ENCODE data around the gene FARP1. TPM values are rescaled to one million over a fixed set of nuclear protein-coding genes. Genes with fewer than 3 reads are reported as not detected.

The FARP1 gene
- total RNA-seq, 2 donors from 2014 or later, result 0.55 to 2.4 TPM

DNA sequence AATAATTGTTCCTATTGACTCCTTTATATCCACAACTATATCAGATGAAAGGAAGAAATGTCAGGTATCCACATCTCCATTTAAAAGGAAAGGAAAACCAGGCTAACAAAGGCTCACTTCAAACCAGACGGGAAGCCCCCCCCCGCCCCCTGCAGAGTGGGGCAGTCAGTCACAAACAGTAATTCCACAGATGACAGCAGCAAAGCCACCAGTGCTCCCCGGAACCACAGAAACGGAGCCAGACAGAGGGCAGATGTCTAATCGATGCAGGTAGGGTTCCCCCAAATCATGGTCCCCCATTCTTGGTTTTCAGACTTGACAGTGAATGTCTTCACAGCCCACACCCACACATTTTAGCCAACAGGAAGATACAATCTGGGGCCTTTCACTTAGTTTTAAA lies 333.2 kb downstream of the FARP1 start:
- Mint-ChIP-seq H3K27me3 (ENCODE audit: low read depth) (no peaks in the 10 kb centered on the region), H3K27ac (peak overlapping the region; percentile 82)

DNA sequence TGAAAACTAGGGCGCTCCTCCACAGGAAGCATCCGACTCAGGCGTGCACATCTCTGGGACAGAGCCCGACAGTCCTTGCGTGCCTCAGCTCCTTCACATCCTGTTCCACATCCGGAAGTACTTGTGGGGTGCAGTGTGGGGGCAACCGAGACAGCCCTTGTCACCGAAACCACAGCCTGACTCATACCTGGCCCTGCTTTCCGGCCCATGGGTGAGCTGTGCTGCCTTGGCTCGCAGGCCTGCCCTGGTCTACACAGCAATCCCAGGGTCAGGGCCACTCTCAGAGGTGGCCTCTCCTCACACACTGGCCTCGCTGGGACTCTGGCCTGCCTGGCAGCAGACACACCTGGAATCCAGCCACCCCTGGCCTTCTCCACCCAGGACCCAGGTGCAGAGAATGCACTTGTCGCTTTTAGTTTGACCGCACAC lies 333.7 kb downstream of the FARP1 start:
- Mint-ChIP-seq H3K27ac (peak overlapping the region; percentile 82), H3K36me3 (ENCODE audit: insufficient read depth in 2 of 2) (peaks cover 13 to 27% of the 10 kb centered on the region in 2 donors)

More for the DNA sequence above, 333.2 kb downstream of the FARP1 start:
- Mint-ChIP-seq H3K4me1 (ENCODE audit: low read depth) (peaks cover 46% of the 10 kb centered on the region), H3K36me3 (ENCODE audit: insufficient read depth in 2 of 2) (peaks cover 12 to 29% of the 10 kb centered on the region in 2 donors), H3K9me3 (no peaks in the 10 kb centered on the region), H3K4me3 (peak overlapping the region; percentile 64 to 79)
- peak; percentile 33 to 34 for ATAC-seq (replicated peaks in 1 of 2)
- peak; percentile 55 to 60 for DNase-seq

DNA sequence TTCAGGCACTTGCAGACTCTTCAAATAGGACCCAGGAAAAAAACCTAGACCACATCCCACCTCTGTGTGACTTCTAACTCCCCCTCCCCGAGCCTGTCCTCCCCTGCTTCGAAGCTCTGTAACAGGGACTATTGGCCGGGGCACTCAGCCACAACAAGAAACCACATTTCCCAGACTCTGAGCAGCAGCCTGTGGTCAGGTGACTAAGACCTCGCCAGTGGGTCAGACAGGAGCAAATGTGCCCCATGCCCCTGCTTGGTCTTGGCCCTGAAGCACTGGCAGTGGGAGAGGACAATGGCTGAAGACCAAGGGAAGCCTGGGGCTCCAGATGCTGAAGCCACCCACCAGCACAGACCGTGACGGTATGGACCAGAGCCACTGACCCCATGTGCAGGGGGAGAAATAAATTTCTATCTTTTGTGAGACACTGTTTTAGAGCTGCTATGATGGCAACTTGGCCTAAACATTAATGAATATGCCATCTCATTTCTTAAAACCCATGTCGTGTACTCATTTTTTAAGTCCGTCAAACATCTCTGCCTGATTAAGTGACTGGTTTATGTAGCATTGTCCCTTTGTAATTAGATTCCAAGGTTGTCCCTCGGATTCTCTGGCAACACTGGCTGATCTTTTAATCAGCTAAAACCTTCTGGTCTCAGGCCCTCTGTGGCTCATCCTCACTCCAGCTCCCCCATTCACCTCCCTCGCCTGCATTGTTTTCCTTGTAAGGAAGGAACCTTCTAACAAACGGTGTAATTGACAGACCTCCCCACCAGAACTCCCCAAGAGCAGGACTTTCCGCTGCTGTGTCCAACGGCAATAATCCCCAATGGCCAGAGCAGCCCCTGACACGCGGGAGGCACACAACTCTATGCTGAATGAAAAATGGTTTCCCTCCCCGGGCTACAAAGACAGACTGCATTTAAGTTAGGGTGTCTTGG lies 335.6 kb downstream of the FARP1 start:
- DNase-seq (peak; percentile 64 to 67), ATAC-seq (replicated peaks in 1 of 2) (peak; percentile 25 to 28)
- Mint-ChIP-seq H3K36me3 (ENCODE audit: insufficient read depth in 2 of 2) (peaks cover 5 to 12% of the 10 kb centered on the region in 2 donors), H3K4me1 (ENCODE audit: low read depth) (peaks cover 69% of the 10 kb centered on the region), H3K27me3 (ENCODE audit: low read depth) (no peaks in the 10 kb centered on the region), H3K4me3 (peak overlapping the region; percentile 73 to 74), H3K9me3 (no peaks in the 10 kb centered on the region), H3K27ac (peak overlapping the region; percentile 32)

More for the DNA sequence above, 333.7 kb downstream of the FARP1 start:
- Mint-ChIP-seq H3K9me3 (no peaks in the 10 kb centered on the region), H3K4me3 (peak overlapping the region; percentile 64 to 79), H3K4me1 (ENCODE audit: low read depth) (peaks cover 50% of the 10 kb centered on the region), H3K27me3 (ENCODE audit: low read depth) (no peaks in the 10 kb centered on the region)
- ATAC-seq (replicated peaks in 1 of 2) (peak; percentile 84 to 86), DNase-seq (peak; percentile 92)

DNA sequence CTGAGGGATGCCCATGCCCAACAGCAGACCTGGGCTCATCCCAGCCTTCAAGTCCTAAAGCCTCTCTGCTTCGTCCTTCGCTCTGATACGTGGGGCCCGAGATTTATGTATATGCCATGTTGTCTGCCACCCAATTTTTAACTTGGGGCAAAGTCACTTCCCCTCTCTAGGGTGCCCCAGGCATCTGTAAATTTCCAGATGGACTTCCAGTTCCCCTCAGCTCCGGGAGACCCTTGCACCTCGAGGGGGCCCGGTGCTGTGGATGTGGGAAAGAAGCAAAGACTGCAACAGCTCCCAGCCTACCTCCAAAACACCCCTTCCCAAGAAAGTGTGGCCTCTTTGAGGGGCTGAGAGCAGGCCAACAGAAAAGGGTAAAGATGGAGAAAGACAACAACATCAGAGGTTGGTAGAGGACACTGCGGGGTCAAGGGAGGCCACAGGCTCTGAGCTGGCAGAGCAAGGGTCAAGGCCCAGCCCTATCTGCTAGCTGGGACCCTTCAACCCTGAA lies 336.7 kb downstream of the FARP1 start:
- Mint-ChIP-seq H3K27me3 (ENCODE audit: low read depth) (no peaks in the 10 kb centered on the region), H3K4me3 (no peak overlapping the region), H3K27ac (no peak overlapping the region), H3K36me3 (ENCODE audit: insufficient read depth in 2 of 2) (peaks cover 2 to 10% of the 10 kb centered on the region in 2 donors), H3K9me3 (no peaks in the 10 kb centered on the region), H3K4me1 (ENCODE audit: low read depth) (peaks cover 80% of the 10 kb centered on the region)
- ATAC-seq (replicated peaks in 1 of 2), result no peak
- no peak for DNase-seq

DNA sequence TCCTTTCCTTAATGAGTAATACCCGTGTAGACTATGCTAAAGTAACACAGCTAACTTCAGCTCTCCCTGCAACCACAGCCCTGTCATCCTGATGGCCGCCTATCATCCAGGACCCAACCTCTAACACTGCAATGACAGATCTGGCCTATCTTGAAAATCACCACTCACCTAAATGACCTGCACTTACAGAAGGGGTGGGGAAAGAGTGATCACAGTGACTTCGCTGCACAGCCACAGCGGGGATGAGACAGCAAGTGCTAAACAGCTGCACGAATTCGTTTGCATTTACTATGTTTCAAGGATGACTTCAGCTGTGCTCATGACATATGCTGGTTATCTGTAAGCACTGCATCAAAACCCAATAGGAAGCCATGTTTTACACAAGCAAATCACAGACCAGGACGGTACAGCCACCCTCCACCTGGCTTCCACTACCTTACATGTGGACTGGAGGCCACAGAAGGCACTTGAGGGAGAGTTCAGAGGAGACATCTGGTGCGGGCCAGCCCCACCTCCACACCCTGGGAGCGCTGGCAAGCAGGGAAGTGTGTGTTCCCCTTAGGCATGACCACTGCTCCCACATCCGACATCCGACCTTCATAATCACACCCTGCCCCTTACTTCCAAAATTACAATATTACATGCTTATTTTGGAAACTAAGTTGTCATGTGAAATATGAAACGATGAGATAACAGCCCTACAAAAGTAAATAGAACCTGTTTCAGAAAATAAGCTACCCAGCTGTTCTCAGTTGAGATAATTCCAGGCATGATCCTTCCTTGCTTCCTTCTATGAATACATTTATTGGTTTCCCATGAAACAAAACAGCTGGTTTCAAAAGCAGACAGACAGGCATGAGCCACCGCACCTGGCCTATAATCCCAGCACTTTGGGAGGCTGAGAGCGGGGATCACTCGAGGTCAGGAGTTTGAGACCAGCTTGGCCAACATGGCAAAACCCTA lies 338.3 kb downstream of the FARP1 start:
- peak overlapping the region; percentile 43 to 58 for H3K4me3 Mint-ChIP-seq
- DNase-seq (peak; percentile 68 to 71), ATAC-seq (replicated peaks in 1 of 2) (peak; percentile 64 to 67)
- no peaks in the 10 kb centered on the region for H3K27me3 Mint-ChIP-seq (ENCODE audit: low read depth)
- H3K4me1 Mint-ChIP-seq (ENCODE audit: low read depth), result peaks cover 94% of the 10 kb centered on the region
- peak overlapping the region; percentile 52 for H3K27ac Mint-ChIP-seq
- peaks cover 2 to 6% of the 10 kb centered on the region in 2 donors for H3K36me3 Mint-ChIP-seq (ENCODE audit: insufficient read depth in 2 of 2)
- H3K9me3 Mint-ChIP-seq, result no peaks in the 10 kb centered on the region

DNA sequence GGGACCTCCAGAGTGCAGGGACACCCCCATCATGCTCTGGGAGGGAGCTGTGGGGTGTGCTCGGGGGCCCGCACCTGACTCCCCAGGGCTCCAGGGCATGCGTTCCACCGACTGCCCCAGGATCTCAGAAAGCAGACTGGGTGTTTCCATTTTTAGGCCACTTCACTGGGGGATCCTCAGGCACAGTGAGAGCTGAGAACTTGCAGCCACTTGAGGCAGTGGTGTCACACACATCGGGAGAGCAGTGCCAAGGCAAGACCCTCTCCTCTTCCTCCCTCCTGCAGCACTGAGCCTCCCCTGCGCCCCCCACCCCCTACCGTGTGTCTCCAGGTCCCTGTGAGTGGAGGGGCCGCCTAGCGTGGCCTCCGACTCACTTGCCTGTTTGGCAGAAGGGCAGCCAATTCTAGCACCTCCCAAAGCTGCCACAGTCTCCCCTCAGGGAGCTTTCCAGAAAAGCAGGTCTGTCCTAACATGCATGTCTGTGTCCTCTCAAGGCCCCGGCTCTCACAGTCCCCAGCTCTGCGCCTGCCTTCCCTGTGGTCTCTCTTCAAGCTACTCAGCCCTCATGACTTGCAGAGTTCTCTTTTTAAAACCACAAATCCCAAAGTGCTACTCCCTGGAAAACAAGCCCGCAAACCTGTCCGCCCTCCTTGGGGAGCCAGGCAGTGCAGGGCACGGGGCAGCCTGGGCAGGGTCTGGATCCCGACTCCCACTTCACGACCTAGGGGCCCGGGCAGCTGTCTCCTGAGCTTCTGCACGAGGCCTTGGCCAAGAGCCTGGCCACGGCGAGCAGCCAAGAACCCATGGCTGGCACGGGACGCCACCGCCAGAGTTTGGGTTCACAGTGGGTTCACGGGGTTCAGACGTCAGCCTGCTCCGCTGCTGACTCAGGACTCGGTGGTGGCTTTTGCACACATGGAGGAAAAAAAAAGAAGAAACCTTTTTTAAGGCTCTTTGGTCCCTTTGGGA lies 339.9 kb downstream of the FARP1 start:
- Mint-ChIP-seq H3K9me3 (no peaks in the 10 kb centered on the region), H3K4me1 (ENCODE audit: low read depth) (peaks cover 93% of the 10 kb centered on the region), H3K27me3 (ENCODE audit: low read depth) (no peaks in the 10 kb centered on the region), H3K4me3 (peak overlapping the region in 1 of 2 donors; percentile 14), H3K36me3 (ENCODE audit: insufficient read depth in 2 of 2) (peaks cover 2 to 6% of the 10 kb centered on the region in 2 donors), H3K27ac (peak overlapping the region; percentile 40)
- peak in 1 of 2 donors; percentile 22 for DNase-seq
- ATAC-seq (replicated peaks in 1 of 2), result no peak

DNA sequence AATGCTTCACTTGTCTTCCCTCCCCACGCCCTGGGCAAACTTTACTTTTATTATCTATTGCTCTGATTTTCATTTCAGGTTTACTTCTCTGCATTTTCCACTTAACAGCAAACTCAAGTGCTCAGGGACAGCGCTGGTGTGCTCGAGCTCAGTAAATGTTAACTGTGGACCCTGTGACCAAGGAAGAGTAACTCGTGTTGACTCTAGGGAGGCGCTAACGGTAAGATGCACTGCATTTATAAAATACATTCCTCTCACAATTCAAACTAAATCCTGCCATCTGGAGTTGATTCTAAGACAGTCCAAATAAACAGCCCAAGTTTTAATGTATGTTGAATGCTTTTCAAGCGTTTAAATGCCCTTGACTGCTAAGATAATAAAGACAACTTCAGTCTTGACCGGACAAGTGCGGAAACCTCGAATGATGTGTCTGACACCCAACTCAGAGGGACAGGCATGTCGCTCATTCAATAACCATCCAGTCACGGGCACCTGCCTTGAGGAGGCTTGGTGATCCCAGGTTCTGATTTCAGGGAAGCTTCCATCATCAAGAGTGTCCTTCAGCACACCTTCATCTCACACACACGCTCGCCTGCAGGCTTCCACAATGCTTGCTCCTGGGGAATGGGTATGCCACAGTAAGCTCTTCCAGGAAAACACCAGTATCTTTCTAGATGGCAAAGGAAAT lies 340.9 kb downstream of the FARP1 start:
- Mint-ChIP-seq H3K27ac (peak overlapping the region; percentile 66), H3K9me3 (no peaks in the 10 kb centered on the region), H3K4me1 (ENCODE audit: low read depth) (peaks cover 91% of the 10 kb centered on the region), H3K36me3 (ENCODE audit: insufficient read depth in 2 of 2) (peaks cover 0 to 2% of the 10 kb centered on the region in 2 donors), H3K27me3 (ENCODE audit: low read depth) (no peaks in the 10 kb centered on the region), H3K4me3 (peak overlapping the region in 1 of 2 donors; percentile 10)
- no peak for DNase-seq
- ATAC-seq (replicated peaks in 1 of 2), result no peak

DNA sequence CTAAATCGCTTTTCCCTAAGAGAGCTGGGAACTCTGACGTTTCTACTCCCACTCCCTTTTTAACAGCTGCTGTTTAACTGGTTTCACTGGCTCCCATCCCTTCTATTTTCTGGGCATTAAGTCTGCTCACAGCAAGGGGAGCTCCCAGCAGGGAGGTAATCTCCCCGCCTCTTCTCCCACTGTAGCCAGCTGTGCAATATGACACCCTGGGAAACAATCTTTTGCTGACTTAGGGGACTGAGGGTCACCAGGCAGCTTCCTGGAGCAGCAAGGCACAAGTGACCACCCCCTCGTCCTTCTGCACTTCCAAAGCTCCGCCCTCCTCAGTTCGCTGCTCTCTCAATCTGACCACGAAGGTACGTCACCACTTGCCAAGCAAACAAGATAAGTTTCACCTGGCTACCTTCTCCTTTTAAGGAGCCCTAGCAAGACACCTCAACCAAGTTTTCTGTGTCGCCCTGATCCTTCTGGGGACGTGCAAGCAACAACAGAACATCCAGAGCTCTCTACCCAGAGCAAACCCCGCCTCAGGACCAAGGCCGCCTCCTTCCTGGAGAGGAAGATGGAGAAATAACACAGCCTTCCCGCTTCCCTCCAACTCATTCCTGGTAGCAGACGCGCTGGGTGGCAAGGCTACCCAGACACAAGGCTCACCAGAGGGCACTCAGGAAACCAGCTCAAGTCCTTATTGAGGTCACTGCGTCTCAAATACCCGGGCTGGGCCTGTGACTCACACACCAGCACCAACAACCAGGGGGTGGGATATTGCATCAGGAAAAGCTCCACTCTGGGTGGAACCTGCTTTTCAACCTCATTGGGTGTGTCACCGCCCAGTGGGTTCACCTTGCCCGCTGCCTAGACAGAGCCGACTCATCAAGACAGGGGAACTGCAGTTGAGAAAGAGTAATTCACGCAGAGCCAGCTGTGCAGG lies 341.7 kb downstream of the FARP1 start:
- Mint-ChIP-seq H3K27me3 (ENCODE audit: low read depth) (no peaks in the 10 kb centered on the region), H3K36me3 (ENCODE audit: insufficient read depth in 2 of 2) (peaks cover 0 to 2% of the 10 kb centered on the region in 2 donors), H3K27ac (peak overlapping the region; percentile 86), H3K9me3 (no peaks in the 10 kb centered on the region), H3K4me3 (peak overlapping the region; percentile 66 to 72), H3K4me1 (ENCODE audit: low read depth) (peaks cover 92% of the 10 kb centered on the region)
- DNase-seq (peak; percentile 83 to 85), ATAC-seq (replicated peaks in 1 of 2) (peak; percentile 75 to 82)

DNA sequence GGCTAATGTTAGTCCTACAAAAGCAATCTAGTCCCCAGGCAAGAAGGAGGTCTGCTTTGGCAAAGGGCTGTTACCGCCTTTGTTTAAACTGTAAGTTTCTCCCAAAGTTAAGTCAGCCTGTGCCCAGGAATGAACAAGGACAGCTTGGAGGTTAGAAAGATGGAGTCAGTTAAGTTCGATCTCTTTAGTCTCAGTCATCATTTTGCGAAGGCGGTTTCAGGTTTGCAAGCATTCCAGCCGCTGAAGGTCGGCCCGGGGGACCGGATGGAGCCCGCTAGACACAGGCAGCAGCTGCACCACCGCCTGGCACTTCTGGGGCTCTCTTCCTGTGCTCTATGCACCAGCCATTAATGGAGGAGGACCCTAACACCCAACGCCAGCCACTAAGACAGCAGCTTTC lies 342.7 kb downstream of the FARP1 start:
- no peak for ATAC-seq (replicated peaks in 1 of 2)
- peak overlapping the region; percentile 32 to 72 for H3K4me3 Mint-ChIP-seq
- peak overlapping the region; percentile 86 for H3K27ac Mint-ChIP-seq
- H3K9me3 Mint-ChIP-seq, result no peaks in the 10 kb centered on the region
- H3K4me1 Mint-ChIP-seq (ENCODE audit: low read depth), result peaks cover 95% of the 10 kb centered on the region
- H3K36me3 Mint-ChIP-seq (ENCODE audit: insufficient read depth in 2 of 2), result peaks cover 0 to 2% of the 10 kb centered on the region in 2 donors
- H3K27me3 Mint-ChIP-seq (ENCODE audit: low read depth), result no peaks in the 10 kb centered on the region
- DNase-seq, result no peak

DNA sequence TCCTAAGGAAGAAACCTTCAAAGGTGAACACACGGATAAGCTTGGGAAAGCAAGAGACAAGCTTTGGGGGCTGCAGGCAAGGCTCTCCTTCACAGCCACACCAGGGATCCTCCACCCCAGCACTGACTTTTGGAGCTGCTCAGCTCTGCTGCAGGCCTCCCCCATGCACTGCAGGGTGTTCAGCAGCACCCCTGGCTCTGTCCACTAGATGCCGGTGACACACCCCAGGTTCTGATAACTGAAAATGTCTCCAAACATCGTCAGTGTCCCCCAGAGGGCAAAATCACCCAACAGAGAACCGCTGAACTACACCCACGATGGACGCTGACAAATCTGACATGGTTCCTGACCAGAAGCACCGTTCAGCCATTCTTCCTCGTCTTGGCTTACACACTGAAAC lies 343.5 kb downstream of the FARP1 start:
- DNase-seq (no peak), ATAC-seq (replicated peaks in 1 of 2) (no peak)
- Mint-ChIP-seq H3K4me1 (ENCODE audit: low read depth) (peaks cover 89% of the 10 kb centered on the region), H3K9me3 (no peaks in the 10 kb centered on the region), H3K27me3 (ENCODE audit: low read depth) (no peaks in the 10 kb centered on the region), H3K36me3 (ENCODE audit: insufficient read depth in 2 of 2) (no peaks in the 10 kb centered on the region), H3K4me3 (peak overlapping the region in 1 of 2 donors; percentile 18), H3K27ac (peak overlapping the region; percentile 11)
